ENCODE results near the gene MALRD1. TPM values are rescaled to one million over a fixed set of nuclear protein-coding genes. Genes with fewer than 3 reads are reported as not detected.

The MALRD1 gene
- total RNA-seq, 2 experiments from 2014 or later, result not detected

- Mint-ChIP-seq H3K4me1 (ENCODE audit: low read depth) (no peaks in the 10 kb centered on the region), H3K36me3 (ENCODE audit: low read depth) (no peaks in the 10 kb centered on the region), H3K4me3 (no peak overlapping the region), H3K9me3 (peaks cover 6% of the 10 kb centered on the region), H3K27me3 (no peaks in the 10 kb centered on the region), H3K27ac (no peak overlapping the region)
- ChIA-PET POLR2A (no interaction called here), CTCF (no interaction called here)
- ATAC-seq (ENCODE audit: poor library complexity) (no peak), DNase-seq (no peak)
- no peak for TF ChIP-seq CTCF (IDR thresholded peaks at IDR 0.05)
- H3K4me3 ChIP-seq (ENCODE audit: low read length), result no peak overlapping the region
- H3K27me3 ChIP-seq (ENCODE audit: control insufficient read depth in 1 of 2, insufficient read depth in 2 of 2, low read length in 2 of 2), result no peaks in the 10 kb centered on the region
- no peaks in the 10 kb centered on the region for H3K36me3 ChIP-seq (ENCODE audit: insufficient read depth, low read length)
- H3K27ac ChIP-seq (ENCODE audit: low read depth in 1 of 2, low read length in 2 of 2), result no peak overlapping the region
- peaks cover 0 to 7% of the 10 kb centered on the region in 2 experiments for H3K9me3 ChIP-seq (ENCODE audit: control insufficient read depth in 1 of 2, insufficient read depth in 1 of 2, low read length in 2 of 2)
- intact Hi-C loops (cut with DNase I, micrococcal nuclease), result no loop called here
- H3K4me1 ChIP-seq (ENCODE audit: insufficient read depth, low read length), result no peaks in the 10 kb centered on the region
Observed at GRCh38 chr10:19033741-19034140, 14.9 kb upstream of the MALRD1 start.

- Histone ChIP-seq H3K36me3 (ENCODE audit: insufficient read depth, low read length) (no peaks in the 10 kb centered on the region), H3K27me3 (ENCODE audit: control insufficient read depth in 1 of 2, insufficient read depth in 2 of 2, low read length in 2 of 2) (no peaks in the 10 kb centered on the region), H3K9me3 (ENCODE audit: control insufficient read depth in 1 of 2, insufficient read depth in 1 of 2, low read length in 2 of 2) (no peaks in the 10 kb centered on the region), H3K27ac (ENCODE audit: low read depth in 1 of 2, low read length in 2 of 2) (no peak overlapping the region), H3K4me3 (ENCODE audit: low read length) (no peak overlapping the region), H3K4me1 (ENCODE audit: insufficient read depth, low read length) (no peaks in the 10 kb centered on the region)
- no peaks in the 10 kb centered on the region for H3K4me1 Mint-ChIP-seq (ENCODE audit: low read depth)
- no peak for DNase-seq
- H3K4me3 Mint-ChIP-seq, result no peak overlapping the region
- ATAC-seq (ENCODE audit: poor library complexity), result no peak
- H3K36me3 Mint-ChIP-seq (ENCODE audit: low read depth), result no peaks in the 10 kb centered on the region
- H3K9me3 Mint-ChIP-seq, result peaks cover 4% of the 10 kb centered on the region
- no peaks in the 10 kb centered on the region for H3K27me3 Mint-ChIP-seq
- POLR2A ChIA-PET, result no interaction called here
- CTCF ChIA-PET, result no interaction called here
- no peak for TF ChIP-seq CTCF (IDR thresholded peaks at IDR 0.05)
- intact Hi-C loops (cut with DNase I, micrococcal nuclease), result no loop called here
- H3K27ac Mint-ChIP-seq, result no peak overlapping the region
Observed at GRCh38 chr10:19041171-19041570, 7.4 kb upstream of the MALRD1 start.

- TF ChIP-seq CTCF (IDR thresholded peaks at IDR 0.05), result no peak
- Mint-ChIP-seq H3K27me3 (no peaks in the 10 kb centered on the region), H3K27ac (no peak overlapping the region), H3K4me1 (ENCODE audit: low read depth) (no peaks in the 10 kb centered on the region), H3K4me3 (no peak overlapping the region), H3K9me3 (peaks cover 4% of the 10 kb centered on the region), H3K36me3 (ENCODE audit: low read depth) (no peaks in the 10 kb centered on the region)
- Histone ChIP-seq H3K4me1 (ENCODE audit: insufficient read depth, low read length) (no peaks in the 10 kb centered on the region), H3K36me3 (ENCODE audit: insufficient read depth, low read length) (no peaks in the 10 kb centered on the region), H3K27ac (ENCODE audit: low read depth in 1 of 2, low read length in 2 of 2) (no peak overlapping the region), H3K9me3 (ENCODE audit: control insufficient read depth in 1 of 2, insufficient read depth in 1 of 2, low read length in 2 of 2) (no peaks in the 10 kb centered on the region), H3K27me3 (ENCODE audit: control insufficient read depth in 1 of 2, insufficient read depth in 2 of 2, low read length in 2 of 2) (no peaks in the 10 kb centered on the region), H3K4me3 (ENCODE audit: low read length) (no peak overlapping the region)
- ChIA-PET CTCF (no interaction called here), POLR2A (no interaction called here)
- DNase-seq (no peak), ATAC-seq (ENCODE audit: poor library complexity) (no peak)
- intact Hi-C loops (cut with DNase I, micrococcal nuclease), result no loop called here
Observed at GRCh38 chr10:19043431-19043830, 5.2 kb upstream of the MALRD1 start.

Data from CD4-positive, alpha-beta T cell (primary cell).